Mammary epithelial cell (primary cell): ENCODE results near the gene MALSU1.

Experiments
- EZH2 ChIP-seq: IDR thresholded peaks from 2 replicates; pipeline ENCODE4 v1.6.1; 2012; ENCODE audit warnings: low read length, inconsistent platforms, borderline replicate concordance
- TF ChIP-seq, protein P1 (sequence below), 2 donors: IDR thresholded peaks in 1 of 2; conservative IDR thresholded peaks in 1 of 2; 2 replicates each; pipeline ENCODE4 v1.5.1; 2011 to 2012; ENCODE audit warnings: inconsistent platforms in 2 of 2, low read length in 2 of 2, mild to moderate bottlenecking in 2 of 2, control low read depth in 1 of 2, low read depth in 1 of 2; ENCODE audit not compliant: insufficient read depth in 1 of 2; ENCODE audit errors: extremely low read depth in 1 of 2

DNA sequence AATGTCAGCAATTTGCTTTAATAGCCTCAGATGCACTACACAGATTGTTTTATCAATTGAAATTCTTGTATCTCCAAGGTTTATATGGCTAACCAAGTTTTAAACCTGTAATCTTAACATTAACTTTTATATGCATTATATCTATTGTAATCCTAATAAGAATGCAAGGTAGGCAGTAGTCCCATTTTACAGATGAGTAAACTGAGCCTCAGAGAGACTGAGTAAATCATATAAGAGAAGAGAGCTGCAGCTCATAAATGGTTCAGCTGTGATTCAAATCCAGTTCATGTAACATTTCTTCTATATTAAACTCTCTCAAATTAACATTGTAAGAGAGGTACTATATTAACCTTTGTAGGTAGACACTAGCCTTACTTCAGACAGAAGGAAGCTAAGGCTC lies 44.0 kb downstream of the MALSU1 start:
- TF ChIP-seq EZH2: no peak
- TF ChIP-seq, protein P1, sequence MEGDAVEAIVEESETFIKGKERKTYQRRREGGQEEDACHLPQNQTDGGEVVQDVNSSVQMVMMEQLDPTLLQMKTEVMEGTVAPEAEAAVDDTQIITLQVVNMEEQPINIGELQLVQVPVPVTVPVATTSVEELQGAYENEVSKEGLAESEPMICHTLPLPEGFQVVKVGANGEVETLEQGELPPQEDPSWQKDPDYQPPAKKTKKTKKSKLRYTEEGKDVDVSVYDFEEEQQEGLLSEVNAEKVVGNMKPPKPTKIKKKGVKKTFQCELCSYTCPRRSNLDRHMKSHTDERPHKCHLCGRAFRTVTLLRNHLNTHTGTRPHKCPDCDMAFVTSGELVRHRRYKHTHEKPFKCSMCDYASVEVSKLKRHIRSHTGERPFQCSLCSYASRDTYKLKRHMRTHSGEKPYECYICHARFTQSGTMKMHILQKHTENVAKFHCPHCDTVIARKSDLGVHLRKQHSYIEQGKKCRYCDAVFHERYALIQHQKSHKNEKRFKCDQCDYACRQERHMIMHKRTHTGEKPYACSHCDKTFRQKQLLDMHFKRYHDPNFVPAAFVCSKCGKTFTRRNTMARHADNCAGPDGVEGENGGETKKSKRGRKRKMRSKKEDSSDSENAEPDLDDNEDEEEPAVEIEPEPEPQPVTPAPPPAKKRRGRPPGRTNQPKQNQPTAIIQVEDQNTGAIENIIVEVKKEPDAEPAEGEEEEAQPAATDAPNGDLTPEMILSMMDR (conservative IDR thresholded peaks at IDR 0.05 in 1 of 2, IDR thresholded peaks at IDR 0.05 in 1 of 2; ENCODE audit: extremely low read depth in 1 of 2, insufficient read depth in 1 of 2, low read depth in 1 of 2, low read length in 2 of 2): no peak
